Muscle of leg (tissue), 11 donors: Measurements from ENCODE around the gene DDR2. TPM values are rescaled to one million over a fixed set of nuclear protein-coding genes. Genes with fewer than 3 reads are reported as not detected.
A peak's percentile ranks its signal among the peaks of the same experiment; 100 is the strongest.
"Not testable (repeated sequence)": the region's sequence is repeated elsewhere in the genome, so short reads cannot be mapped to it uniquely, and the experiment has no call there.

Source experiments
- DNase-seq: peaks from one replicate; pipeline ENCODE4 v3.0.0; 2013
- H3K27ac ChIP-seq: one replicate; pipeline ENCODE4 v1.5.1; 2013; ENCODE audit warnings: mild to moderate bottlenecking, low read length, control low read depth
- H3K27me3 ChIP-seq: one replicate; pipeline ENCODE4 v1.6.1; 2013; ENCODE audit warnings: low read length; ENCODE audit not compliant: control insufficient read depth, insufficient read depth
- H3K36me3 ChIP-seq: one replicate; pipeline ENCODE4 v1.6.1; 2013; ENCODE audit warnings: low read length; ENCODE audit not compliant: control insufficient read depth, insufficient read depth
- H3K4me1 ChIP-seq: one replicate; pipeline ENCODE4 v1.6.1; 2013; ENCODE audit warnings: low read length; ENCODE audit not compliant: control insufficient read depth, insufficient read depth
- H3K4me3 ChIP-seq: one replicate; pipeline ENCODE4 v1.5.1; 2013; ENCODE audit warnings: low read length, control low read depth
- H3K9me3 ChIP-seq: replicated peaks from 2 replicates; pipeline ENCODE4 v1.6.1; 2013; ENCODE audit warnings: low read depth, low read length; ENCODE audit not compliant: control insufficient read depth
- WGBS: methylation state at CpG from one replicate; pipeline ENCODE4 v1.1.5; 2013; ENCODE audit warnings: missing lambda C conversion rate; ENCODE audit not compliant: insufficient coverage; 5-methylcytosine and 5-hydroxymethylcytosine counted together
- polyA plus RNA-seq, 8 donors: library from polyadenylated mRNA; unstranded; fragments of 120-200 nt; gene quantifications; one replicate each; pipeline versions ENCODE4 v1.2.1 to v1.2.3, GENCODE V29; 2013; ENCODE audit warnings: inconsistent platforms in 1 of 8, low replicate concordance in 1 of 8; ENCODE audit not compliant: insufficient read length in 8 of 8, insufficient read depth in 1 of 8
- total RNA-seq: library from RNA; stranded (reverse); fragments of 120-200 nt; gene quantifications from one replicate; pipeline ENCODE4 v1.2.4, GENCODE V29; 2013

Gene DDR2
- total and polyA plus RNA-seq, 9 donors: 23.7 to 66.4 (median 47.9) TPM

DNA sequence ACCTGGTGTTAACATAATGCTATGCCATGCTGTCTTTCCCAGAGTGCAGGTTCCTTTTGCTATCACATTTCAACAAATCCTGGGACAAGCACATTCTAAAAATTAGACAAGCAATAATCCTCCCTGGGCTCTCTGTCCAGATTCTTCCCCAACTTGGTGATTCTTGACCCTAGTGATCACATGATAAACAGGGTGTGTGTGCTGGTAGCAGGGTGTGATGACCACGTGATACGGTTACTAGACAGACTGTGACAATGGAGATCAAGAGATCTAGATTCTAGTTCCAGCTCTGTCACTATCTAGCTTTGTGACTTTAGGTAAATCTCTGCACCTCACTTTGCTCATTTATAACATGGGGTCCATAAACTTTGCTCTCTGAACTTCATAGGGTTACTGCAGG, 96.3 kb downstream of the DDR2 start:
- H3K9me3 ChIP-seq: no peaks in the 10 kb centered on the region
- peaks cover 2% of the 10 kb centered on the region for H3K36me3 ChIP-seq
- H3K27ac ChIP-seq: no peak overlapping the region
- H3K4me1 ChIP-seq: peaks cover 15% of the 10 kb centered on the region
- H3K27me3 ChIP-seq: no peaks in the 10 kb centered on the region
- DNase-seq: no peak
- WGBS: no CpG with 5 or more reads among the region's 2 CpGs
- H3K4me3 ChIP-seq: no peak overlapping the region

DNA sequence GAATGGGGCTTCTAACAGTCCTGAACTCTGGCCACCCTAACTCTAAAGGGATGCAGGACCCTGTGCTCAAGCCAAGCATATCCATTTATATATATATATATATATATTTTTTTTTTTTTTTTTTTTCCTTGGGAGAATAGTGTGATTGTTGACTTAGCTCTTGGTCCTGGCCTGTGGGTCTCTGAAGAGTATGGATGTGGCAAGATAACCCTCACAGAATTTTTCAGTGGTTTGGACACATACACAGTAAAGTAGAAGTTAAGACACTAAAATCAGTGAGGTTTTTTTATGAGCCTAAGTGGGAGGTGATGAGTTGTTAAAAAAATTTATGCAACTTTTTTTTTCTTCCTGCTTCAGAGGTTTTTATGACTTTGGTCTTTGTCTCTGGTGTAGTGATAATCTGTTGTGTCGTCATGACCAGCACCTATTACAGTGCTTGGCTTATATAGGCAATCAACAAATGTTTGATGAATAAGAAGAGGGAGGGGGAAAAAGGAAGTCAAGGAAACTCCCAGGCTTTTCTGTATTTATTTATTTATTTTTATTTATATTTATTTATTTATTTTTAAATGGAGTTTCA, 97.0 kb downstream of the DDR2 start:
- H3K36me3 ChIP-seq, H3K4me3 ChIP-seq, DNase-seq, H3K27me3 ChIP-seq, H3K27ac ChIP-seq, H3K9me3 ChIP-seq: not testable (repeated sequence)
- H3K4me1 ChIP-seq: peaks cover 15% of the 10 kb centered on the region
- WGBS: no CpG with 5 or more reads among the region's 1 CpG

DNA sequence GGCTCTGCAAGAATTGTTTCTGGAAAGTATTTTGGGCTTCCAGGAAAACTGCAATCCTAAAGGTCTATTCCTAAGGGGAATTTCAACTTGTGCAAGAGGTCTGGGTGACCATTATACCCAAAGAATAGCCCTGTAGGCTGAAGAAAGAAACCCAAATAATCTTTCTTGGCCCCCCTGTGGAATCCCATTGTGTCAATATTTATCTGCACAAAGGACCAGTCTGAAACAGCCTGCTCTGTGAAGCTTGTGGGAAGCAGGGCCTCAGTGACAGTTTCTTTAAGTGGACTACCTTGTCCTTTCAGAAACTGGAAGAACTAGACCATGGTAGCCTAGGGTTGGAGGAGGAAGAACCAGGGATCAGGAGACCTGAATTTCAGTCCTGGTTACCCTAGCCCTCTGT, 99.8 kb downstream of the DDR2 start:
- Histone ChIP-seq H3K36me3 (peaks cover 2% of the 10 kb centered on the region), H3K4me3 (no peak overlapping the region), H3K27me3 (no peaks in the 10 kb centered on the region), H3K4me1 (peaks cover 15% of the 10 kb centered on the region), H3K9me3 (no peaks in the 10 kb centered on the region), H3K27ac (peak overlapping the region; percentile 76)
- no peak for DNase-seq

DNA sequence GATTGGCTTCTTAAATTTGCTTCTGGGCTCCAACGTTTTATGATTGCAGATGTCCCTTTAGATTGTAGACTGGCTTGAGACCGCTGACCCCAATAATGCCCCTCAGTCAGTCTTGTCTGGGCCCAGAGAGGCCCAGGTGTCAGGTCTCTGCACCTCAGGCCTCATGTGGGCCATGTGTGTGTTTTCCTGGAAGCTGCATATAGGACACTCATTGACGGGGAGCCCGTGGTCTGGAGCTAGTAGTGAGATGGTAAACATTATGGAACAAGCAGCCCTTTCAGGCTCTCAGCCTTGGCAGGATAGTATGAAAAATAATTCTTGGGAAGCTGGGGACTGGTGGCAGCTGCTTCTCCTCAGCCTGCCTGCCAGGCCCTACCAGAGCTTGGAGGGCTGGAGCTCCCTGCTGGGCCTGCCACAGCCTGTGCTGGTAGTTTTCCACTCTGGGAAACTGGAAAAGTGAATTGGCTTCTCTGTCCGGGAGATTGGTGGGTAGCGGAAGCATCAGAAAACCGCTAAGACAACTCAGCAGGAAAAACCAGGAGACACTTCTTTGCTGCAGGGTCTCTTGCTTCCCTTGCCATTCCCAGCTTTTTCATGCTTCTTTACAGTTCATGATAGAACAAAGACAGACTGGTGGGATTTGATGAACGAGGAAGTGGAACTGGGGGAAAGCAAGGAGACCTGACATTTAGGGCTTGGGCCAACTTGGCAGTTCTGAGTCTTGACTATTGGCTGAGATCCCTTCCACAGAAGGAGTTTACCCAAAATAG, 100.5 kb downstream of the DDR2 start:
- H3K4me1 ChIP-seq: peaks cover 15% of the 10 kb centered on the region
- peak; percentile 73 for DNase-seq
- H3K4me3 ChIP-seq: no peak overlapping the region
- no peaks in the 10 kb centered on the region for H3K27me3 ChIP-seq
- no peaks in the 10 kb centered on the region for H3K9me3 ChIP-seq
- 68% methylated on average over 5 of the region's 8 CpGs for WGBS
- peaks cover 2% of the 10 kb centered on the region for H3K36me3 ChIP-seq
- H3K27ac ChIP-seq: peak overlapping the region; percentile 76

DNA sequence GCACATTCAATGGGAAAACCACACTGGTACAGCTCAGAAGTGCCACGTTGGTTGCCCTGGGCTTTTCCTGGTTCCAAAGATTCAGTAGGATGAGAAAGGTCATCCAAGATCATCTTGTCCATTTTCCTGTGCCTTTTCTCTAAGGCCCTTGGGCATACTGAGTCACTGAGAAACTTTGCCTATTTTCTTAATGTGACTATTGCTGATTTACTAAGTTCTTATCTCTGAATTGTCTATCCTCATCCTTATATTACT, 101.0 kb downstream of the DDR2 start:
- peak overlapping the region; percentile 76 for H3K27ac ChIP-seq
- H3K36me3 ChIP-seq: peaks cover 2% of the 10 kb centered on the region
- 80% methylated on average over 1 of the region's 1 CpG for WGBS
- no peak overlapping the region for H3K4me3 ChIP-seq
- no peaks in the 10 kb centered on the region for H3K27me3 ChIP-seq
- peaks cover 15% of the 10 kb centered on the region for H3K4me1 ChIP-seq
- no peaks in the 10 kb centered on the region for H3K9me3 ChIP-seq
- DNase-seq: no peak

DNA sequence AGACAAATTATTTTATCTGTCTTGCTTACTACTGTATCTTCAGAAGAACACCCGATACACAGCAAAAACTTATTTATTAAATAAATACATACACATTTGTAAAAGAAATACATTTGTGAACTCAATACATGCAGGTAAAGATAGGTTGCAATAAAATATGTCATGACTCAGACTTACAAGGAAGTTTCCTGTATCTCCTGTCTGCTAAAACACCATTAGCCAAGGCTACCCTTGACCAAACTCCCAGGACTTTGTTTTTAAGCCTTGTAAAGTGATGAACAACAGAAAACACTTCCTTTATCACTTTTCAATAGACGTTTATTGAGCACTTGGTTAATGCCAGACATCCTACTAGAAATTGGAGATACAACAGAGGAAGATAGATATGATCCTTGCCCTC, 101.8 kb downstream of the DDR2 start:
- DNase-seq: no peak
- Histone ChIP-seq H3K27ac (no peak overlapping the region), H3K36me3 (peaks cover 2% of the 10 kb centered on the region), H3K9me3 (no peaks in the 10 kb centered on the region), H3K4me1 (peaks cover 15% of the 10 kb centered on the region), H3K27me3 (no peaks in the 10 kb centered on the region), H3K4me3 (no peak overlapping the region)
- no CpG with 5 or more reads among the region's 2 CpGs for WGBS

DNA sequence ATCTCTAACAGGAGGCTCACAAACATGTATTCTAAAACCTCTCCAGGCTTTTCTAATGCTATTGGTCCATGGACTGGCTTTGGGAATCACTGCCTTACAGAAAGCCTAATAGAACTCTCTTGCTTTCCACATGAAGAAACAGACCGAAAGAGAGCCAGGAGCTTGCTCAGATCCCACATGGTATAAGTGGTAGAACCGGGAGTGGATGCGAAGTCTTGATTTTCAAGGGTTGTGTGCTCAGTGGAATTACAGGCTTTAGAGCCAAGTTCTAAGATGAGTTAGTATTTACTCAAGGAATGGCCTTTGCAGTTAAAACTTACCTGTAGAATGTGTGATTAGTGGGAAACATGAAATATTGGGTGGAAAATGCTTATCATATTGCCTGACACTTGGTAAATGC, 103.9 kb downstream of the DDR2 start:
- H3K9me3 ChIP-seq: no peaks in the 10 kb centered on the region
- no peak overlapping the region for H3K4me3 ChIP-seq
- H3K27ac ChIP-seq: no peak overlapping the region
- peaks cover 15% of the 10 kb centered on the region for H3K4me1 ChIP-seq
- 100% methylated on average over 2 of the region's 3 CpGs for WGBS
- peaks cover 2% of the 10 kb centered on the region for H3K36me3 ChIP-seq
- no peaks in the 10 kb centered on the region for H3K27me3 ChIP-seq
- no peak for DNase-seq

DNA sequence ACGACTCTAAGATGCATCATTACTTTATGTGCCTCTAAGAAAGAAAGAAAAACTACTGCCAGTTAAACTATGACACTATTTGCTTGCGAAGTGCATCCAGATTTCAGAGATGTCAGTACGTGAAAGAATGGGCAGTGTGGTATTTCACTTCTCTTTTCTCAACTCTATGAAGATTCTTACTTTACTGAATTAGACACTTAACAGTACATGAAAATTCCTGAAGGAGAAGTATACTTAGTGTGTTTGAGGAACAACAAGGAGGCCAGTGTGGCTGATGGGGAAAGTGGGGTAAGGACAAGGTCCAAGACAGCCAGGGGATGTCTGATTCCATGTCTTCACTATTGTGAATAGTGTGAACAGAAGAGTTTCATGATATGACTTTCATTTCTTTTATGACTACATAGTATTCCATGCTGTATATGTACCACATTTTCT, 104.4 kb downstream of the DDR2 start:
- H3K9me3 ChIP-seq: no peaks in the 10 kb centered on the region
- no peak overlapping the region for H3K27ac ChIP-seq
- H3K36me3 ChIP-seq: peaks cover 5% of the 10 kb centered on the region
- H3K27me3 ChIP-seq: no peaks in the 10 kb centered on the region
- no CpG with 5 or more reads among the region's 3 CpGs for WGBS
- H3K4me1 ChIP-seq: peaks cover 15% of the 10 kb centered on the region
- DNase-seq: no peak
- no peak overlapping the region for H3K4me3 ChIP-seq

DNA sequence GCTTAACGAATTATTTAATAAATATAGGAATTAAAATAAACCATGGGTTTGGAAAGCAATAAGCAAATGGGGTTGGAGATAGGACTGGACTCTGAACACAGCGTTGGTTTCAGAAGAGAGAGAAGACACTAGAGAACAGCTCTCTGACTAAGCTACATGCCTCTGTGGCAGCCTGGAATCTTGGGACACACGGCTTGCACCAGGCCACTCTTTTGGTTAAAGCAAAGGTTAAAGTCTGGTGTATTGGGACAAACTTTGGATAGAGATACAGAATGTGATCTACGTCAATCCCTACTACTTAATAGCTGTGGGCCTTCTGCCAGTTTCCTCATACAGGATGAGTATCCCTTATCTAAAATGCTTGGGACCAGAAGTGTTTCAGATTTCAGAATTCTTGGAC, 108.5 kb downstream of the DDR2 start:
- H3K27ac ChIP-seq: no peak overlapping the region
- 85% methylated on average over 2 of the region's 4 CpGs for WGBS
- peaks cover 5% of the 10 kb centered on the region for H3K36me3 ChIP-seq

DNA sequence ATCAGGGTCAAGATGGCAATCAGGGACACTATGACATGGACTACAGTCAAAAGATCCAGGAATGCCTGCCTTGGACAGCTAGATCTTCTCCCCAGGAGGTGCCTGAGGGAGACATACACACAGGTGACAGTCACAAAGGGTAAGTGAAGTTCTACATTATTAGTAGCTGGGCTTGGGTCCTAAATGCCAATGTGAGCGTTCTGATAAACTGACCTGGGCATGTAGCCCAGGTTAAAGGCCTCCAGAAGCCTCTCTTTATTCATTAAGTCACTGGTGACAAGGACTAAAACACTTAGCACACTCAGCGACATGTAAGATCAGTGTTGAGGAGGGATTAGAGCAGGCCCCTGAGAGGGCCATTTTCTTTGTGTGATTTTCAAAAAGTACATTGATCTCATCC, 109.3 kb downstream of the DDR2 start:
- no CpG with 5 or more reads among the region's 2 CpGs for WGBS
- Histone ChIP-seq H3K36me3 (peaks cover 10% of the 10 kb centered on the region), H3K27me3 (no peaks in the 10 kb centered on the region), H3K27ac (no peak overlapping the region), H3K4me1 (no peaks in the 10 kb centered on the region), H3K9me3 (peaks cover 5% of the 10 kb centered on the region), H3K4me3 (no peak overlapping the region)
- DNase-seq: no peak

More for the DNA sequence above, 108.5 kb downstream of the DDR2 start:
- DNase-seq: peak; percentile 23
- H3K9me3 ChIP-seq: peaks cover 3% of the 10 kb centered on the region
- H3K4me1 ChIP-seq: no peaks in the 10 kb centered on the region
- no peak overlapping the region for H3K4me3 ChIP-seq
- no peaks in the 10 kb centered on the region for H3K27me3 ChIP-seq
